OCI-LY1 (cell line): ENCODE measurements around the gene KCNH2.

ENCODE experiments used
- CTCF ChIP-seq: fragments of 200-600 bp; sonication (generic), shearing (Covaris generic); IDR thresholded peaks from 2 replicates; pipeline ENCODE4 v1.5.1; 2017; ENCODE audit warnings: mild to moderate bottlenecking, antibody characterized with exemption, low read length, moderate library complexity, mixed read lengths
- EZH2 ChIP-seq: fragments of 200-600 bp; sonication (generic), shearing (Covaris generic); IDR thresholded peaks from 2 replicates; pipeline ENCODE4 v1.8.0; 2017; ENCODE audit warnings: borderline replicate concordance, mixed run types, mild to moderate bottlenecking, antibody characterized with exemption, low read length, moderate library complexity, mixed read lengths

DNA sequence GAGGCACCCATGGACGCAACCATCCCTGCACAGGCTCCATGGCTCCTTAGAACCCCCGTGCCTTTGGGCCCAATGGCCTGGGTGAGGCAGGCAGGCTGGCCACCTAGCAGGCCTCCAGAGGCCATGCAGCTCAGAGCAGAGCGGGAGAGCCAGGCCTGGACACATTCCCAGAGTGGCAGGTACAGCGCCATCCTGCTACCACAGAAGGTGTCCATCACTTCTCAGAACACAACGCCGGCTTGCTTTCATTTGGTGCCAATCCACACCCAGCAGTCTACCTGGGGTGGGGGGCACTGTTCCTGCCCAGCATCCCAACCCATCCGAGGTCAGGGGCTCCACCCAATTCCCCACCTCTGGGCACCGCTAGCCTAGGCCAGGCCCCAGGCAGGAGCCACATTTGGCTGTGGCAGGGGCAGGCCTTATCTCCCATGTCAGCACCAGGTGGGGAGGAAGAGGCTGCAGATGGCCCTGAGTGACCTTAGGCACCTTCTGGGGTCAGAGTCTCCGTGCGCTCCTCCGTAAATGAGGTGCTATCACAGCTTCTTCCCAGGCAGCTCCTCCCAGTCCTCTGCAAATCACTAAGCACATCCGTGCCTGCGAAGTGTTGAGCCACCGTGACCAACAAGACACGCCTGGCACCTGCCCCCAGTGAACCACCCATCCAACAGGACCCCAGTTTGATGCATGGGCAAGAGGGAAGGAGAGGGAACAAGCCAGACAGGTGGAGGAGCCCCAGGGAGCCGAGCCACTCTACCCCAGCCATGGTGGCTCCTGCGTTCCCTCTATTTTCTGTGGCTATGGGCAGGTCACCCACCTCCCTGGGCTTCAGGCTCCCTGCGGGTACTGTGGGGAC lies 14.2 kb downstream of the KCNH2 start:
- TF ChIP-seq CTCF (no peak), EZH2 (no peak)
